HL-60 (cell line): ENCODE data around the gene SLC17A7.

Source experiments
- POLR2AphosphoS5 ChIP-seq: IDR thresholded peaks from 2 replicates; pipeline ENCODE4 v1.6.1; 2012; ENCODE audit warnings: low read depth
- TF ChIP-seq, protein P1 (sequence below): IDR thresholded peaks from one replicate; pipeline ENCODE4 v1.5.1; 2011; ENCODE audit warnings: low read length, control low read depth, inconsistent platforms; ENCODE audit not compliant: insufficient read depth
- TF ChIP-seq, protein P2 (sequence below): IDR thresholded peaks from 2 replicates; pipeline ENCODE4 v1.6.1; 2012; ENCODE audit warnings: low read depth; ENCODE audit not compliant: insufficient replicate concordance

DNA sequence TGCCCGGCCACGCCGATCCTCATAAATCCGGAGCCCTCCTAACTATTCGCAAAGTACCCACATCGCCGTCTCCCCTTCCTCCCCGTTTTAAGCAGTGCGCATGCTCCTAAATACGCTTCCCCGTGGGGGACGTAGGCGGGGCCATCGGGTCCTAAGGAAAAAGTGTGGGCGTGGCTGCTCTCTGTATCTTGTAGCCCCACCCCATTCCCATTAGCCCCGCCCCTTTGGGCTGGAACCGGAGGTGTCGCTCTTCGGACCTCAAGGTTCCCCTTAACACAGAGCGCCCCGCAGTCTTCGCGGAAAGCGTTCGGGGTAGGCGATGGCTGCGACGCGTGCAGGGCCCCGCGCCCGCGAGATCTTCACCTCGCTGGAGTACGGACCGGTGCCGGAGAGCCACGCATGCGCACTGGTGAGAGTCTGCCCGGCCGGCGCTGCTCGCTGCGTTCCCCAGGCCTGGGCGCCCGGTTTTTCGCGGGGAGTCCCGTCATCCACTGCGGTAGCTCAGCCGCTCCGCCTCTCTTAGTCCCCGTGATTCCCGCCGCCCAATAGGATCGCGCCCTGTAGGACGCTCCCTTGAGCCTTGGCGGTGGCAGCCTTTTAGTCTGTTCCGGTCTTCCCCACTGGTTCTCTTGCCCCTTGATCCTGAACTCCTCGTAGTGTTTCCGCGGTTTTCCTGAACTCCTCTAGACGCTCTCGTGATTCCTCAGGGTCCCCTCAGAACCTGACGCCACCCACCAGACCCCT, 11.9 kb upstream of the SLC17A7 start, which contains the start of gene ALDH16A1:
- TF ChIP-seq POLR2AphosphoS5, result peak; percentile 93
- TF ChIP-seq, protein P1, sequence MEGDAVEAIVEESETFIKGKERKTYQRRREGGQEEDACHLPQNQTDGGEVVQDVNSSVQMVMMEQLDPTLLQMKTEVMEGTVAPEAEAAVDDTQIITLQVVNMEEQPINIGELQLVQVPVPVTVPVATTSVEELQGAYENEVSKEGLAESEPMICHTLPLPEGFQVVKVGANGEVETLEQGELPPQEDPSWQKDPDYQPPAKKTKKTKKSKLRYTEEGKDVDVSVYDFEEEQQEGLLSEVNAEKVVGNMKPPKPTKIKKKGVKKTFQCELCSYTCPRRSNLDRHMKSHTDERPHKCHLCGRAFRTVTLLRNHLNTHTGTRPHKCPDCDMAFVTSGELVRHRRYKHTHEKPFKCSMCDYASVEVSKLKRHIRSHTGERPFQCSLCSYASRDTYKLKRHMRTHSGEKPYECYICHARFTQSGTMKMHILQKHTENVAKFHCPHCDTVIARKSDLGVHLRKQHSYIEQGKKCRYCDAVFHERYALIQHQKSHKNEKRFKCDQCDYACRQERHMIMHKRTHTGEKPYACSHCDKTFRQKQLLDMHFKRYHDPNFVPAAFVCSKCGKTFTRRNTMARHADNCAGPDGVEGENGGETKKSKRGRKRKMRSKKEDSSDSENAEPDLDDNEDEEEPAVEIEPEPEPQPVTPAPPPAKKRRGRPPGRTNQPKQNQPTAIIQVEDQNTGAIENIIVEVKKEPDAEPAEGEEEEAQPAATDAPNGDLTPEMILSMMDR, result no peak
- TF ChIP-seq, protein P2, sequence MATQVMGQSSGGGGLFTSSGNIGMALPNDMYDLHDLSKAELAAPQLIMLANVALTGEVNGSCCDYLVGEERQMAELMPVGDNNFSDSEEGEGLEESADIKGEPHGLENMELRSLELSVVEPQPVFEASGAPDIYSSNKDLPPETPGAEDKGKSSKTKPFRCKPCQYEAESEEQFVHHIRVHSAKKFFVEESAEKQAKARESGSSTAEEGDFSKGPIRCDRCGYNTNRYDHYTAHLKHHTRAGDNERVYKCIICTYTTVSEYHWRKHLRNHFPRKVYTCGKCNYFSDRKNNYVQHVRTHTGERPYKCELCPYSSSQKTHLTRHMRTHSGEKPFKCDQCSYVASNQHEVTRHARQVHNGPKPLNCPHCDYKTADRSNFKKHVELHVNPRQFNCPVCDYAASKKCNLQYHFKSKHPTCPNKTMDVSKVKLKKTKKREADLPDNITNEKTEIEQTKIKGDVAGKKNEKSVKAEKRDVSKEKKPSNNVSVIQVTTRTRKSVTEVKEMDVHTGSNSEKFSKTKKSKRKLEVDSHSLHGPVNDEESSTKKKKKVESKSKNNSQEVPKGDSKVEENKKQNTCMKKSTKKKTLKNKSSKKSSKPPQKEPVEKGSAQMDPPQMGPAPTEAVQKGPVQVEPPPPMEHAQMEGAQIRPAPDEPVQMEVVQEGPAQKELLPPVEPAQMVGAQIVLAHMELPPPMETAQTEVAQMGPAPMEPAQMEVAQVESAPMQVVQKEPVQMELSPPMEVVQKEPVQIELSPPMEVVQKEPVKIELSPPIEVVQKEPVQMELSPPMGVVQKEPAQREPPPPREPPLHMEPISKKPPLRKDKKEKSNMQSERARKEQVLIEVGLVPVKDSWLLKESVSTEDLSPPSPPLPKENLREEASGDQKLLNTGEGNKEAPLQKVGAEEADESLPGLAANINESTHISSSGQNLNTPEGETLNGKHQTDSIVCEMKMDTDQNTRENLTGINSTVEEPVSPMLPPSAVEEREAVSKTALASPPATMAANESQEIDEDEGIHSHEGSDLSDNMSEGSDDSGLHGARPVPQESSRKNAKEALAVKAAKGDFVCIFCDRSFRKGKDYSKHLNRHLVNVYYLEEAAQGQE, result peak; percentile 56
